ENCODE results near the gene LRP1-AS.

The LRP1-AS gene

DNA sequence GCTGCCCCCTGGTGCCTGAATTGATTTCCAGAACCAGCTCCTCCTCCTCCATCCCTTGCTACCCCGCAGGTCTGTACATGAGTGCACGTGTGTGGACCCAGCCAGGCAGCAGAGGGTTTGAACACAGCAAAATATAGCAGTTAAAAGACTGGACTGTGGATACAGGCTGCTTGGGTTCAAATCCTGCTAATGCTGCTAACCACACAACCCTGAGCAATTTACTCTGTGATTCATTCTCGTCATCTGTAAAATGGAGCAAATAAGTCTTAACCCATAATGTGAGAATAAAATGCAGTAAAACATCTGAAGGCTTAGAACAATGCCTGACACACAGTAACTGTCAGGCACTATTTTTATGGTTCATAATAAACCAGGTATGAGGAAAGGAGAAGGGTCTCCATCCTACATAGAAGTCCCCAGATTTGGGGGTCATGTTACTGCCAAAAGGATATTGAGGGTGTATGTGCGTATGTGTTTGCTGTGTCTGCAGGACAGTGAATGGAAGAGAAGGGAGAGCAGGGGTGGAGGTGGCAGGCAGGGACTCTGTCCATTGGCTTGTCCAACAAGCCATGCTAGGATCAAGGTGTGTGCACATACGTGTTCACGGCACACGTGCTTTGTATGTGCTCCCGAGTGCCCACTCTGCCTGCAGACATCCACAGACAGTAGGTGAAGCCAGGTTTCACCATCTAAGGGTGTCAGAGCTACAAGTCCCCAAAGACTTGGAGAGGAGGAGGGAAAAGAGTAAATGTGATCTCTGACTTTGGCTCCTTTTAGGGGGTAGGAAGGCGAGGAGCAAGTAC is 34.7 kb downstream of the LRP1-AS start:
- no peak overlapping the region for H3K4me3 ChIP-seq (ENCODE audit: low read length)
- H3K36me3 ChIP-seq (ENCODE audit: insufficient read depth, low read length): no peaks in the 10 kb centered on the region
- H3K4me1 ChIP-seq (ENCODE audit: insufficient read depth, low read length): peaks cover 15% of the 10 kb centered on the region
- no peaks in the 10 kb centered on the region for H3K27me3 ChIP-seq (ENCODE audit: insufficient read depth, low read length)
- H3K27ac ChIP-seq (ENCODE audit: low read depth, low read length): no peak overlapping the region
- H3K9ac ChIP-seq (ENCODE audit: low read depth, low read length): no peak overlapping the region
- WGBS: 69% methylated on average over 8 of the region's 9 CpGs
- no peaks in the 10 kb centered on the region for H3K9me3 ChIP-seq (ENCODE audit: insufficient read depth, low read depth, low read length)

DNA sequence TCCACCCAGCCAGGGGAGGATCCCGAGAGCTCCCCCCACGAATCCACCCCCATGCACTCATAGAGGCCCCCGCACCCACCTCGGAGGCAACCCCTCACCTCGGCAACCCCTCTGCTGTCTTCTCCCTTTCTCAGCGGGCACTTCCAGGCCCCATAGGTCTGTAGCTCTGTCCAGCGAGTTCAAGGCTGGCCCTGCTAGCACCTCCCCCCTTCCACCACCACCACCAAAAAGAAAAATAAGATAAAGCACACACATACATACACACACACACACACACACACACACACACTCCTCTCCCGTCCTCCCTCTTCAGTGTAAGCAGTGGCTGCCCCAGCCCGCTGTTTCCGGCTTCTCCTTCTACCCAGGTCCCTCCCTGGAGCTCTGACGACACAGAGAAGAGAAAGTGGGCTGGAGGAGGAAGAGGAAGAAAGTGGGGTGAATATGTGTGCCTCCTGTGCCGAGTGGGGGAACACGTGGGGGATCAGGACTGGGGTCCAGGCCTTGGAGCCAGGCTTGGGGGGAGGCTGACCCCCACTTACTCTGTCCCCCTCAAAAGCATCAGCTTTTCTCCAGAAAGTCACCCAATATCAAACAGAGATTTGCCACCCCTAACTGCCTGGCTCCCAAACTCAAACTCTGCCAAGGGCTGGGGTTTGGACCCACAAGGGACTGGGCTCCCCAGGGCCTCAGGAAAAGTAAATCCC is 36.2 kb downstream of the LRP1-AS start, which contains the start of gene STAT6:
Gene STAT6, minus strand, starts transcription at position 332 of the 704 bp plus-strand sequence. CDS start 3,084 bp downstream, outside the sequence.
- H3K9me3 ChIP-seq (ENCODE audit: insufficient read depth, low read depth, low read length): no peaks in the 10 kb centered on the region
- peak within 1 kb of the TSS; percentile 75 for H3K9ac ChIP-seq (ENCODE audit: low read depth, low read length)
- 5% methylated on average over 10 of the region's 13 CpGs for WGBS
- peak within 1 kb of the TSS; percentile 50 for H3K4me3 ChIP-seq (ENCODE audit: low read length)
- peaks cover 15% of the 10 kb centered on the region for H3K4me1 ChIP-seq (ENCODE audit: insufficient read depth, low read length)
- peaks cover 11% of the 10 kb centered on the region for H3K36me3 ChIP-seq (ENCODE audit: insufficient read depth, low read length)
- H3K27me3 ChIP-seq (ENCODE audit: insufficient read depth, low read length): no peaks in the 10 kb centered on the region
- peak within 1 kb of the TSS; percentile 90 for H3K27ac ChIP-seq (ENCODE audit: low read depth, low read length)

DNA sequence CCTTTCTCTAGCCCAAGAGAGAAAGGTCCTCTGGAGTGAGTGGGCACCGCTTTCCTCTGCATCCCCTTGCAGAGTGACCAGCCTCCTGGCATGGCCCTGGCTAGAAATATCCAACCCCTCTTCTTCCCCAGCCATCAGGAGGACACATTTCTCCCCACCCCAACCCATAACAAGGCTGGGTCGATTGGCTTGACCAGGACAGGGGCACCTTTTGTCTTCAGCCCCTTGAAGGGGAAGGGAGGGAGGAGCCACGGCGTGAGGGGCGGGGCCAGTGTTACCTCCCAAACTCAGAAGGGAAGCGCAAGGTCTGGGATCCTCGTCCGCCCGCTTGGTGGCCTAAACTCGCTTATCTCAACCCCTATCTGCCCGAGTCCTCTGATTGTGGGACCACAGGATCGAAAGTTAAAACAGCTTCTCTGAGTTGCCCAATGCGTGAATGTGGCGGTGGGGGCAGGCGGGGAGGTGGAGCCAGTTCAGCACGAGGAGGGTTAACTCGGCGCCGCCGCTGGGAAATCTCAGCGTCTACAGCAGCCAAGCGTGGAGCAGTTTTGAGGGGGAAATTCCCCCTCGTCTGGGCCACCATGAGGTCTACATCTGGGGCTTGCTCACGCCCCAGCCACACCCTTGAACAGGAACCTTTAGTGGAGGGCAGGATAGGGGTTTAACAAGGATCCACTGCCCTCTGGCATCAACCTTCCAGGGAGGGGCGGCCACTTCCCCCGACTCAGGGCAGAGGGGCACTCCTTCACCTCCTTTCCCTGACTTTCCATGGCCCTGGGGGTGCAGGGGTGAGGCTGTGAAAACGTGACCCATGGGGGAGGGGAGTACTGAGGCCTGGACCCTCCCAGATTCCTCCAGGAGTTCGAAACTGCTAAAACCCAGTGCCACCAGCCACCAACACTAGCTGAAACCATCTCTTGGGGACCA is 37.1 kb downstream of the LRP1-AS start:
- Histone ChIP-seq H3K36me3 (ENCODE audit: insufficient read depth, low read length) (peaks cover 19% of the 10 kb centered on the region), H3K4me1 (ENCODE audit: insufficient read depth, low read length) (peaks cover 15% of the 10 kb centered on the region), H3K4me3 (ENCODE audit: low read length) (peak overlapping the region; percentile 50), H3K9me3 (ENCODE audit: insufficient read depth, low read depth, low read length) (no peaks in the 10 kb centered on the region), H3K27me3 (ENCODE audit: insufficient read depth, low read length) (no peaks in the 10 kb centered on the region), H3K9ac (ENCODE audit: low read depth, low read length) (peak overlapping the region; percentile 75), H3K27ac (ENCODE audit: low read depth, low read length) (peak overlapping the region; percentile 90)
- 7% methylated on average over 28 of the region's 28 CpGs for WGBS

DNA sequence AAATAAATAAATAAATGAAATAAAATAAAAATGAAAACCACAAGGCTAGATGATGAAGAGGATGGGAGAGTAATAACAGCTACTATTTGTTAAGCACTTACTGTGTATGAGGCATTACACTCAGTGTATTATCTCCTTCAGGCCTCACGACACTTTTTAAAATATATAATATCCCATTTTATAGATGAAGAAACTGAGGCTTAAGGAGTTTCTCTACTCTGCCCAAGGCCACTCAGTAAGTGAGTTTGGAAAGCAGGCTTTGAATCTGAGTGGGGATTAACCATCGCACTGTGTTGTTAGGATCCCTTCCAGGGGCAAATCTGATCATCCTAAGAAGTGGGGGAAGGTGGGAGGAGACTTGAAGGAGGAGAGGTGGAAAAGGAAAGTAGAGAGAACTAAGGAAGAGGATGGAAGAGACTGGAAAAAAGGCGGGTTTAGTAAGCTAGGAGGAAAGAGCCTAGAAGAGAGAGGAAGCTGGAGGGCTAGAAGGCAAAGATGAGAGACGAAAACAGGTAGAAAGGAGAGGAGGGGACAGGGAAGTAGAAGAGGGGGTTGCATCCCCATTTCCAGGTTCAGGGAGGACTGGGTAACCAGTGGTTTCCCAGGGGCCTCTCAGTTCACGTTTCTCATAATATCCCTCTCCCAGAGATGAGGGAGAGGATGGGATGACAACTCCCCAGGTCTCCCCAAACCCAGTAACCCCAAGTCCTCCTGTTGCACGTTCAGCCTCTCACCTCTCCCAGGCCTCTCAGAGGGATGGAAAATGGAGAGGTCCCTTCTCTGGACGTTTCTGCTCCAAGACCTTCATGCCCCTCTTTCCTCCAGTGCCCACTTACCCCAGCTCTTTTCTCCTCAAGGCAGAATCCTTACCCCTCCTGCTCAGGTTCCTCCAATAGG is 38.0 kb downstream of the LRP1-AS start:
- H3K4me3 ChIP-seq (ENCODE audit: low read length): peak overlapping the region; percentile 50
- peaks cover 15% of the 10 kb centered on the region for H3K4me1 ChIP-seq (ENCODE audit: insufficient read depth, low read length)
- 82% methylated on average over 6 of the region's 7 CpGs for WGBS
- H3K9me3 ChIP-seq (ENCODE audit: insufficient read depth, low read depth, low read length): no peaks in the 10 kb centered on the region
- H3K36me3 ChIP-seq (ENCODE audit: insufficient read depth, low read length): peaks cover 28% of the 10 kb centered on the region
- no peaks in the 10 kb centered on the region for H3K27me3 ChIP-seq (ENCODE audit: insufficient read depth, low read length)
- H3K9ac ChIP-seq (ENCODE audit: low read depth, low read length): no peak overlapping the region; the same call in 1 of the 2 replicates
- H3K27ac ChIP-seq (ENCODE audit: low read depth, low read length): peak overlapping the region; percentile 11; the same call in 1 of the 2 replicates

DNA sequence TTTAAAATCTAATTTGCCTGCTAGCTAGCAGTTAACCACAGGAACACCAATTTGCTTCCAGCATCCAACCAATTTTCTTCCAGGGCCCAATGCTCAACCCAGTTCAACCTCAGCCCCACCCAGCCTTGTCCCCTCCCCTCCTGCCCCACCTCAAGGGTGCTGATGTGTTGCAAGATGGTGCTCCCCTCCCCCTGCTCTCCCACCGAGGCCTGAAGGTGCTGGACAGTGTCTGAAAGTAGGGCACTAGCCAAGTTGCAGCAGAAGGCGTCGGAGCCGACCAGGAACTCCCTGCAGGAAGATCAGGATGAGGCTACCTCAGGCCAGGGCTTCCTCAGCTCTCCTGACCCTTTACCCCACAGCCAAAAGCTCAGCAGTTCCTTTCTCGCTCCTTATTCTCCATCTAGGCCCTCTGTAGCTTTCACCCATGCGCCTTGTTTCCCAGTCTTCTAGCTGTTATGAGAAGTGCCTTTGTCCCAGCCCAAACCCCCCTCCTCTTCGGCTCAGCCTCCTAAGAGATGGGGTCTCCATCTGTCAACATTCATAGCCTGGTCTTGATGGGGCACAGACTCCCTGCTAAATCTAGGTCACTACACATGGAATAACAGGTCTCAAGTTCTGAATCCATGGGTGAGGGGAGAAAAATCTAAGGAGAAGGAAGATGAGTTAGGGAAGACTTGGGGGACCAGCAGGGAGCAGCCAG is 39.8 kb downstream of the LRP1-AS start:
- WGBS: 91% methylated on average over 7 of the region's 7 CpGs
- H3K36me3 ChIP-seq (ENCODE audit: insufficient read depth, low read length): peaks cover 35% of the 10 kb centered on the region
- H3K4me1 ChIP-seq (ENCODE audit: insufficient read depth, low read length): peaks cover 15% of the 10 kb centered on the region
- no peaks in the 10 kb centered on the region for H3K9me3 ChIP-seq (ENCODE audit: insufficient read depth, low read depth, low read length)
- no peak overlapping the region for H3K9ac ChIP-seq (ENCODE audit: low read depth, low read length)
- no peaks in the 10 kb centered on the region for H3K27me3 ChIP-seq (ENCODE audit: insufficient read depth, low read length)
- no peak overlapping the region for H3K4me3 ChIP-seq (ENCODE audit: low read length)
- H3K27ac ChIP-seq (ENCODE audit: low read depth, low read length): no peak overlapping the region

DNA sequence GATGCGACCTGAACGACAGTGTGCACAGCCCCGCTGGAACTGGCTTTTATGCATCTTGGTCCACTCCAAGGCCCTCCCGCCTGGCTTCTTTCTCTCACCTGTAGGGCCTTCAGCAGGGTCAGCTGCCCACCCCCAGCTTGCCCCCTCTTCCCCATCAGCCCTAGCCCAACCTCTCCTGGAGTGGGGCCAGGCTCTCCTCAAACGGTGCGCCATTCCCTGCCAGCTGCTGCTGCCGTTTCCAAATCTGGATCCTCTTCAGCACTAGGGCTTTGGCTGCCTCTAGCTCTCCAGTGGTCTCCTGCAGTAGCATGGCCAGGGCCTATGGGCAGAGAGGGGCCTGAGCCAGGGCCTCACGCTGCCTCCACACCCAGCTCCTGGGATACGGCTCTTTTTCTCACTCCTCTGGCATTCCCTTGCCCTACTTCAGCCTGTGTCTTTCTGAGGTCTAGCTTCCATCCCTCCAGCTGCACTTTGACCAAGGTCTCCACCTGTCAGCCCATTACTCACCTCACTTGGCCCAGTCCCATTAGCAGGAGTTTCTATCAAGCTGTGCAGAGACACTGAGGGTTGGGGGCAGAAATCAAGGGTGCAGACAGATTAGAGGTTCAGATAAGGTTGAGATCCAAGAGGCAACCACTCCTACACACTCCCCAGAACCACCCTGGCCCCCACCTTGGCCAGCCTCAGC is 41.3 kb downstream of the LRP1-AS start:
- Histone ChIP-seq H3K27ac (ENCODE audit: low read depth, low read length) (no peak overlapping the region), H3K9ac (ENCODE audit: low read depth, low read length) (no peak overlapping the region), H3K4me1 (ENCODE audit: insufficient read depth, low read length) (peaks cover 11% of the 10 kb centered on the region), H3K27me3 (ENCODE audit: insufficient read depth, low read length) (no peaks in the 10 kb centered on the region), H3K4me3 (ENCODE audit: low read length) (no peak overlapping the region), H3K9me3 (ENCODE audit: insufficient read depth, low read depth, low read length) (no peaks in the 10 kb centered on the region), H3K36me3 (ENCODE audit: insufficient read depth, low read length) (peaks cover 37% of the 10 kb centered on the region)
- WGBS: 93% methylated on average over 9 of the region's 9 CpGs

DNA sequence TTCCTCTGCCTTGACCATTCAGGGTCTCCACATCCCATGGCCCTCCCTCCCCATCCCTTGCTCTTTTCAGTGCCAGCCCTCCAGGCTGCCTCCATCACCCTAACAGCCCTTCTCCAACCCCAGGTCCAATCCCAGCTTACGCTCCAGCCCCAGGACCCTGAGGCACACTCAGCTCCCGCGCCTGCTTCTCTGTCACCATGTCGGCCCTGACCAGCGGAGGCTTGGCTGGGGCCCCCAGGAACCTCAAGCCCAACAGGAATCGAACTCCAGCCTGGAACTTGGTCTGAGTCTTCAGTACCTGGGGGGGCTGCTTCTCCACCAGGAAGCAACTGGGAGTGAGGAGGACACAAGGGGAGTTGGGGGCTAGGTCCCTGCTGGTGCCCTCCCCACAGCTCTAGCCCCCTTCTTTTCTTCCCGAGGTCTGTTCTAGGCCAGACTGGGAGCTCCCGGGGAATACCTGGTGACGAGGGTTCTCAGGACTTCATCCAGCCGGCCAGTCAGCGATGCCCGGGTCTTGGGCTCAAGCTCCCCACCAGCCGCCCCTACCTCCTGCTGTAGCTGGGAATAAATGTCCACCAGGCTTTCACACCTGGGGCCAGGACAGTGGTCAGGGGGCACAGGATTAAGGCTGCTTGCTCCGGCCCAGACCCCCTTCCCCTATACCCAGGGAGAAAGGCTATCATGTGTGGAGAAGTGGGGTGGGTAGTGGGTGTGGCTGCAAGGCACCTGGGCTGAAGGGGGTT is 42.2 kb downstream of the LRP1-AS start:
- Histone ChIP-seq H3K27me3 (ENCODE audit: insufficient read depth, low read length) (no peaks in the 10 kb centered on the region), H3K4me1 (ENCODE audit: insufficient read depth, low read length) (peaks cover 10% of the 10 kb centered on the region), H3K9ac (ENCODE audit: low read depth, low read length) (no peak overlapping the region), H3K36me3 (ENCODE audit: insufficient read depth, low read length) (peaks cover 38% of the 10 kb centered on the region), H3K27ac (ENCODE audit: low read depth, low read length) (no peak overlapping the region), H3K4me3 (ENCODE audit: low read length) (no peak overlapping the region), H3K9me3 (ENCODE audit: insufficient read depth, low read depth, low read length) (no peaks in the 10 kb centered on the region)
- 96% methylated on average over 13 of the region's 14 CpGs for WGBS

DNA sequence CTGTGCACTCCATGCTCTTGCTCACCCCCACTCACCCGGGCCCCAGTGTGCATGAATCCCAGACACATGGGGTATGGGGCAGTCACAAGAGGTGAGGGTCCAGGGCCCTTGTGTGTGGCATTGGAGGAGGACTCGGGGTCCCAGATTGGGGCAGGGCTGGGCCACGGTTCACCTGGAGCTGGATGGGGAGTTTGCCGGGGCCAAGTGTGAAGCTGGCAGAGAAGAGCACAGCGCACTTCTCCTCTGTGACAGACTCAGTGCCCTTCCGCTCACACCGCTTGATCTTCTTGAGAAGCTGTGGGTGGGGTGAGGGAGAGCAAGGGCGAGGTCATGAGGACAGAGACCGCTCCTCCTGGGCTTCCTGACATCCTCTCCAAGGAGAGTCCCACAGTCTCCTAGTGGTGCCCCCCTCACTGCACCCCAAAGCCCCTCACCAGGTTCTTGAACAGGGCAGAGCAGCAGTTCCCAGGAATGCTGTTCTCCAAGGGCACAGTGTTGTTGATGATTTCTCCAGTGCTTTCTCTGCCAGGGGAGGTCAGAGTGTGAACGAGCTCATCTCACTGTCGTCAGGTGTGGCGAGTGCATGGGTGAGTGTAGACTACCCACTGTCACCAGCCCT is 43.0 kb downstream of the LRP1-AS start:
- H3K4me1 ChIP-seq (ENCODE audit: insufficient read depth, low read length): peaks cover 3% of the 10 kb centered on the region
- 94% methylated on average over 11 of the region's 12 CpGs for WGBS
- H3K9me3 ChIP-seq (ENCODE audit: insufficient read depth, low read depth, low read length): no peaks in the 10 kb centered on the region
- H3K27ac ChIP-seq (ENCODE audit: low read depth, low read length): no peak overlapping the region
- no peak overlapping the region for H3K9ac ChIP-seq (ENCODE audit: low read depth, low read length)
- H3K36me3 ChIP-seq (ENCODE audit: insufficient read depth, low read length): peaks cover 46% of the 10 kb centered on the region
- no peaks in the 10 kb centered on the region for H3K27me3 ChIP-seq (ENCODE audit: insufficient read depth, low read length)
- H3K4me3 ChIP-seq (ENCODE audit: low read length): no peak overlapping the region

DNA sequence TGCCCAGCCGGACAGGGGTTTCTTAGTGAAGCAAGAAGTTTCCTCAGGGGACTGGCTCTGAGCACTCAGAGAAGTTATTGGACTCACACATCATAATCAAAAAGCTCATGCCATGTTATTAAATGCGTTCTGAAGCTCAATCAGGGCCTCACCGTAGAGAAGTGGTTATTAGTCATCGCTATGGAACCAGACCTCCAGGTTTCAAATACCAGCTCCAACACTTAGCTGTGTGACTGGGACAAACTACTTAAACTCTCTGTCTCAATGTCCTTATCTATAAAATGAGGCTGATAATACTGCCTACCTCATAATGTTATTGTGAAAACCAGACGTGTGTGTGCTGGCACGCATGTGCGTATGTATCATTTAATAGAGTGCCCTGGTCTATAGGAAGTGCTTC is 43.6 kb downstream of the LRP1-AS start:
- Histone ChIP-seq H3K4me3 (ENCODE audit: low read length) (no peak overlapping the region), H3K27ac (ENCODE audit: low read depth, low read length) (no peak overlapping the region), H3K27me3 (ENCODE audit: insufficient read depth, low read length) (no peaks in the 10 kb centered on the region), H3K36me3 (ENCODE audit: insufficient read depth, low read length) (peaks cover 48% of the 10 kb centered on the region), H3K4me1 (ENCODE audit: insufficient read depth, low read length) (no peaks in the 10 kb centered on the region), H3K9ac (ENCODE audit: low read depth, low read length) (no peak overlapping the region), H3K9me3 (ENCODE audit: insufficient read depth, low read depth, low read length) (no peaks in the 10 kb centered on the region)
- 96% methylated on average over 7 of the region's 7 CpGs for WGBS
